GM12878 (cell line): Measurements from ENCODE around the gene BRD1. TPM values are rescaled to one million over a fixed set of nuclear protein-coding genes. Genes with fewer than 3 reads are reported as not detected.

Experiments
- ATAC-seq: fragments of 200-7000 bp; cut with Tn5 transposase; 3 replicates; pipeline ENCODE4 v1.9.1; 2020; ENCODE audit warnings: mild to moderate bottlenecking, moderate library complexity
- BruUV-seq: library from RNA; stranded (reverse); fragments of 400-500 nt; replicated peaks from 2 replicates; lab custom pipeline; 2021; lab: Mats Ljungman, UMichigan
- CTCF ChIA-PET: fragments of 300-600 bp; sonication (Branson Sonifier 250); formaldehyde crosslinking; extraction: SDS; loops from one replicate; lab custom pipeline; 2021; ENCODE audit warnings: inconsistent platforms; lab: Yijun Ruan, JAX
- POLR2A ChIA-PET: fragments of 350-600 bp; formaldehyde crosslinking; extraction: SDS; loops from one replicate; lab custom pipeline; 2021; ENCODE audit warnings: inconsistent platforms; lab: Charles Lee
- RAD21 ChIA-PET: fragments of 300-600 bp; sonication (Branson Sonifier 250); formaldehyde crosslinking; loops from one replicate; lab custom pipeline; 2023; ENCODE audit warnings: antibody characterized with exemption; ENCODE audit not compliant: unreplicated experiment; lab: Charles Lee
- SMC1A ChIA-PET: fragments of 300-600 bp; sonication (Branson Sonifier 250); formaldehyde crosslinking; loops from one replicate; lab custom pipeline; 2023; ENCODE audit not compliant: unreplicated experiment, uncharacterized antibody; lab: Charles Lee
- DNase-seq: peaks from one replicate; pipeline ENCODE4 v3.0.0-alpha.2; 2011; ENCODE audit warnings: low read depth, low spot score
- FAIRE-seq: peaks from 3 replicates; lab custom pipeline; 2011; peaks lifted over from hg19 to GRCh38; lab: Jason Lieb, UNC
- H2AFZ ChIP-seq: 2 replicates; pipeline ENCODE4 v1.6.0; 2011; ENCODE audit warnings: low read depth, low read length, control low read depth; ENCODE audit not compliant: control insufficient read depth
- H3K27ac ChIP-seq: 2 replicates; pipeline ENCODE4 v1.5.1; 2011; ENCODE audit warnings: control low read depth; ENCODE audit not compliant: control insufficient read depth, insufficient read depth
- H3K27me3 ChIP-seq, 2 experiments: replicated peaks in 1 of 2; 2 replicates each; pipeline versions ENCODE4 v1.6.0 to v1.6.1; 2011; ENCODE audit warnings: low read length in 1 of 2; ENCODE audit not compliant: control insufficient read depth in 2 of 2, insufficient read depth in 2 of 2
- H3K36me3 ChIP-seq, 2 experiments: 2 replicates each; pipeline ENCODE4 v1.5.1; 2011; ENCODE audit warnings: low read length in 1 of 2; ENCODE audit not compliant: control insufficient read depth in 2 of 2, insufficient read depth in 2 of 2
- H3K4me1 ChIP-seq: 2 replicates; pipeline ENCODE4 v1.6.1; 2011; ENCODE audit warnings: mild to moderate bottlenecking, low read length, moderate library complexity, mixed read lengths; ENCODE audit not compliant: control insufficient read depth, insufficient read depth
- H3K4me2 ChIP-seq: 2 replicates; pipeline ENCODE4 v1.6.0; 2011; ENCODE audit warnings: control low read depth; ENCODE audit not compliant: control insufficient read depth, insufficient read depth
- H3K4me3 ChIP-seq: fragments of 200-600 bp; sonication (generic); 2 replicates; pipeline ENCODE4 v1.5.1; 2016
- H3K79me2 ChIP-seq: 2 replicates; pipeline ENCODE4 v1.6.0; 2011; ENCODE audit warnings: low read length; ENCODE audit not compliant: control insufficient read depth, insufficient read depth
- H3K9ac ChIP-seq: 2 replicates; pipeline ENCODE4 v1.8.0; 2011; ENCODE audit warnings: low read length, control low read depth, mixed read lengths; ENCODE audit not compliant: control insufficient read depth, insufficient read depth
- H3K9me3 ChIP-seq: replicated peaks from 3 replicates; pipeline ENCODE4 v1.5.1; 2011; ENCODE audit warnings: mild to moderate bottlenecking, low read length; ENCODE audit not compliant: control insufficient read depth, insufficient read depth
- H4K20me1 ChIP-seq: 2 replicates; pipeline ENCODE4 v1.6.0; 2011; ENCODE audit not compliant: control insufficient read depth, insufficient read depth
- CUX1 ChIP-seq: IDR thresholded peaks from 2 replicates; pipeline ENCODE4 v1.6.1; 2012; ENCODE audit warnings: improper control_type of control experiment, low read depth, low read length; ENCODE audit not compliant: insufficient replicate concordance
- E2F4 ChIP-seq: IDR thresholded peaks from 2 replicates; pipeline ENCODE4 v1.6.1; 2012; ENCODE audit warnings: low read depth, low read length, improper control_type of control experiment
- HSF1 ChIP-seq: fragments of 150-350 bp; IDR thresholded peaks from 2 replicates; pipeline ENCODE4 v1.6.1; 2014; ENCODE audit warnings: mild to moderate bottlenecking, low read depth, low read length
- IKZF1 ChIP-seq: fragments of 450-650 bp; conservative IDR thresholded peaks from 2 replicates; pipeline ENCODE4 v1.6.1; 2017; ENCODE audit warnings: antibody characterized with exemption, mild to moderate bottlenecking
- POU2F2 ChIP-seq: IDR thresholded peaks from 3 replicates; pipeline ENCODE4 v1.6.1; 2011; ENCODE audit warnings: low read depth, mild to moderate bottlenecking, low read length, borderline replicate concordance
- RELB ChIP-seq: fragments of 450-650 bp; IDR thresholded peaks from 2 replicates; pipeline ENCODE4 v1.6.1; 2017; ENCODE audit warnings: low read depth, mild to moderate bottlenecking, moderate library complexity
- SREBF2 ChIP-seq: IDR thresholded peaks from 2 replicates; pipeline ENCODE4 v1.6.1; 2012; ENCODE audit warnings: mild to moderate bottlenecking, low read length
- SRF ChIP-seq, 2 experiments: IDR thresholded peaks; 2 replicates each; pipeline ENCODE4 v1.6.1; 2011; ENCODE audit warnings: low read depth in 2 of 2, low read length in 2 of 2, mild to moderate bottlenecking in 1 of 2, moderate library complexity in 1 of 2
- YBX1 ChIP-seq: fragments of 450-650 bp; IDR thresholded peaks from 2 replicates; pipeline ENCODE4 v1.6.1; 2016; ENCODE audit warnings: antibody characterized with exemption
- YY1 ChIP-seq: IDR thresholded peaks from 2 replicates; pipeline ENCODE4 v1.6.1; 2011; ENCODE audit warnings: low read depth, mild to moderate bottlenecking, low read length
- ZNF274 ChIP-seq: IDR thresholded peaks from one replicate; pipeline ENCODE4 v1.8.0; 2011; ENCODE audit not compliant: insufficient read length, insufficient read depth
- WGBS: methylation state at CpG from one replicate; pipeline ENCODE4 v1.1.6; 2016; ENCODE audit warnings: low lambda C conversion rate; ENCODE audit not compliant: insufficient replicate concordance, insufficient coverage; ENCODE audit errors: missing lambda C conversion rate; 5-methylcytosine and 5-hydroxymethylcytosine counted together
- in situ Hi-C: fragments of 300-500 bp; cut with MboI; formaldehyde crosslinking; loops from 9 replicates; pipeline ENCODE4 v1.14.3; 2018; ENCODE audit warnings: mixed read lengths
- intact Hi-C: fragments of 100-400 bp; cut with micrococcal nuclease; formaldehyde crosslinking; loops from one replicate; pipeline ENCODE4 v1.14.2; 2022; ENCODE audit not compliant: unreplicated experiment
- polyA plus RNA-seq, 11 experiments: library from polyadenylated mRNA; depleted of rRNA in 4 of 11; unstranded in 6 of 11; stranded (reverse) in 5 of 11; fragments of >200 nt; fragmentation: Nextera tagmentation in 4 of 11; fragmentation: Illumina TruSeq in 1 of 11; extraction: Ambion mirVana in 4 of 11; extraction: Trizol in 1 of 11; gene quantifications; 1 replicate in 1 of 11; 2 replicates in 10 of 11; pipeline versions ENCODE4 v1.2.1 to v1.2.3, GENCODE V29; 2011 to 2016; ENCODE audit warnings: inconsistent platforms in 2 of 11, missing spikeins in 2 of 11, low read depth in 1 of 11
- total RNA-seq, 4 experiments: library from RNA; depleted of rRNA in 3 of 4; stranded (reverse); fragments of >200 nt in 3 of 4; fragmentation: Illumina TruSeq in 1 of 4; extraction: Trizol in 1 of 4; gene quantifications; 2 replicates each; pipeline versions ENCODE4 v1.2.1 to v1.2.3, GENCODE V29; 2013 to 2021

BRD1 gene
- total and polyA plus RNA-seq, 10 of the 15 experiments (the other 5 are each of a cell fraction or from before 2014, with no cell fraction given): 0.90 to 26.4 (median 7.1) TPM

GRCh38 chr22:49861642-49862495, 34.2 kb upstream of the BRD1 start (continued):
- no peak for TF ChIP-seq CUX1
- TF ChIP-seq, all 136 proteins: peak for 0

- no peaks in the 10 kb centered on the region for H3K27me3 ChIP-seq
- in situ Hi-C loops: no loop called here
- H3K36me3 ChIP-seq: peaks cover 0 to 6% of the 10 kb centered on the region in 2 experiments; a peak in 2 of 4 replicates
- H3K4me3 ChIP-seq: no peak overlapping the region
- no peak overlapping the region for H3K27ac ChIP-seq
- BruUV-seq: no TSS peak
- H3K79me2 ChIP-seq: peaks cover 76% of the 10 kb centered on the region
- peaks cover 8% of the 10 kb centered on the region for H3K4me1 ChIP-seq
- SMC1A ChIA-PET: no interaction called here
- H4K20me1 ChIP-seq: peaks cover 3% of the 10 kb centered on the region; the same call in 1 of the 2 replicates
- no peak for TF ChIP-seq YY1
- no peak for TF ChIP-seq IKZF1
- TF ChIP-seq SRF (IDR thresholded peaks at IDR 0.05; ENCODE audit: low read depth in 2 of 2, low read length in 2 of 2): no peak
- no peak for TF ChIP-seq YBX1
- TF ChIP-seq POU2F2: no peak
- TF ChIP-seq RELB: no peak
- no peak for TF ChIP-seq HSF1
- TF ChIP-seq SREBF2: no peak
- no peak for TF ChIP-seq E2F4
- TF ChIP-seq ZNF274: no peak
- RAD21 ChIA-PET: no interaction called here
- no peak overlapping the region for H2AFZ ChIP-seq
- POLR2A ChIA-PET: no interaction called here
- ATAC-seq (no peak), FAIRE-seq (no peak), DNase-seq (no peak)
- WGBS: 87% methylated on average over 14 of the region's 14 CpGs
- CTCF ChIA-PET: no interaction called here
- intact Hi-C loops: no loop called here
- H3K4me2 ChIP-seq: peak overlapping the region; percentile 42; the same call in 1 of the 2 replicates
- H3K9me3 ChIP-seq: no peaks in the 10 kb centered on the region
- H3K9ac ChIP-seq: no peak overlapping the region
These were observed 31.2 kb upstream of the BRD1 start for GRCh38 chr22:49858827-49859226.
